ENCODE measurements around the gene DYRK1B. TPM values are rescaled to one million over a fixed set of nuclear protein-coding genes. Genes with fewer than 3 reads are reported as not detected.
A peak's percentile ranks its signal among the peaks of the same experiment; 100 is the strongest.

DYRK1B gene
- total RNA-seq, 1 experiment from 2014 or later = 322 TPM

- no peaks in the 10 kb centered on the region for H3K9me3 ChIP-seq (ENCODE audit: control insufficient read depth, insufficient read depth, low read depth, low read length)
- BruUV-seq (replicated peaks) = no TSS peak
- TF ChIP-seq SIN3A (IDR thresholded peaks at IDR 0.05; ENCODE audit: borderline replicate concordance, insufficient read depth, low read depth, low read length) (no peak), CTCF (IDR thresholded peaks at IDR 0.05) (no peak)
- intact Hi-C loops (cut with micrococcal nuclease; ENCODE audit: unreplicated experiment) = loop anchor here (5.0 kb wide), 1 partner anchor 289 kb away; no protein-coding TSS in a partner anchor
- H3K4me1 ChIP-seq (ENCODE audit: control insufficient read depth, insufficient read depth, low read length) = peaks cover 42% of the 10 kb centered on the region
- ATAC-seq (no peak), DNase-seq (ENCODE audit: low read depth, low spot score) (no peak)
- H3K4me3 ChIP-seq (ENCODE audit: low read depth in 2 of 2, low read length in 2 of 2) = no peak overlapping the region
- POLR2A ChIA-PET = interaction anchor here (0.6 to 6.8 kb wide), 7 partner anchors 10 to 1297 kb away, joined by 3 to 48 read pairs (median 8); partner anchors contain the start of gene PSMC4
- in situ Hi-C loops (cut with HindIII; ENCODE audit: low pct_unique_long_range_greater_than_20kb, low sequenced_read_pairs) = loop anchor here (5.0 to 10.0 kb wide), 13 partner anchors 41 to 501 kb away; partner anchors contain the start of genes MED29, PAF1, PSMC4 and ZNF780A
- CTCF ChIA-PET = interaction anchor here (0.6 to 7.7 kb wide), 7 partner anchors 18 to 338 kb away, joined by 3 to 357 read pairs (median 6); partner anchors contain the start of gene PSMC4
- peak overlapping the region; percentile 17 for H3K27ac ChIP-seq (ENCODE audit: low read length)
- peaks cover 55% of the 10 kb centered on the region for H3K36me3 ChIP-seq (ENCODE audit: control insufficient read depth, insufficient read depth, low read length)
- no peaks in the 10 kb centered on the region for H3K27me3 ChIP-seq (ENCODE audit: control insufficient read depth, insufficient read depth, low read length)
Measured at GRCh38 chr19:39841041-39841440, 7.1 kb upstream of the DYRK1B start.

DNA sequence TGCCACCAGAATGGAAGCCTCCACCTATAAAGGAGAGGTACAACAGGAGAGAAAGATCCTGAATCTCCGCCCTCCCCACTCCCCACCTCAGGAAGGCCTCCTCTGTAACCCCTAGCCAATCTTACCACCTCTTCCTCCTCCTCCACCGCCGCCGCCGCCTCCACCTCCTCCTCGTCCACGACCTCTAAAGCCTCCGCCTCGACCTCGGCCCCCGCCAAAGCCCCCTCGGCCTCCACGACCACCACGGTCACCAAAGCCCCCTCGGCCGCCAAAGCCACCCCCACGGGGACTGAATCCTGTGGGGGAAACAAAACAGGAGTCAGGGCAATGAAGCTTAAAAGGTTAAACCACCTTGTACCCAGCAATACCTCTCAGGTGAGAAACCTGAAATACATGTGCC lies 6.5 kb upstream of the DYRK1B start:
- intact Hi-C loops (cut with micrococcal nuclease; ENCODE audit: unreplicated experiment) = loop anchor here (5.0 kb wide), 1 partner anchor 288 kb away; no protein-coding TSS in a partner anchor
- Histone ChIP-seq H3K4me1 (ENCODE audit: control insufficient read depth, insufficient read depth, low read length) (peaks cover 42% of the 10 kb centered on the region), H3K9me3 (ENCODE audit: control insufficient read depth, insufficient read depth, low read depth, low read length) (no peaks in the 10 kb centered on the region), H3K4me3 (ENCODE audit: low read depth in 2 of 2, low read length in 2 of 2) (no peak overlapping the region), H3K27ac (ENCODE audit: low read length) (no peak overlapping the region), H3K36me3 (ENCODE audit: control insufficient read depth, insufficient read depth, low read length) (peaks cover 59% of the 10 kb centered on the region), H3K27me3 (ENCODE audit: control insufficient read depth, insufficient read depth, low read length) (no peaks in the 10 kb centered on the region)
- in situ Hi-C loops (cut with HindIII; ENCODE audit: low pct_unique_long_range_greater_than_20kb, low sequenced_read_pairs) = loop anchor here (5.0 to 10.0 kb wide), 13 partner anchors 42 to 502 kb away; partner anchors contain the start of genes MED29, PAF1, PSMC4 and ZNF780A
- CTCF ChIA-PET = interaction anchor here (0.6 to 7.7 kb wide), 6 partner anchors 18 to 337 kb away, joined by 3 to 357 read pairs (median 5); partner anchors contain the start of gene PSMC4
- BruUV-seq (replicated peaks) = no TSS peak
- DNase-seq (ENCODE audit: low read depth, low spot score) (no peak), ATAC-seq (no peak)
- POLR2A ChIA-PET = interaction anchor here (0.6 to 4.5 kb wide), 7 partner anchors 9 to 1297 kb away, joined by 3 to 34 read pairs (median 8); no protein-coding TSS in a partner anchor
- TF ChIP-seq POLR2AphosphoS5 (IDR thresholded peaks at IDR 0.05; ENCODE audit: low read depth, low read length) (no peak), TCF7L2 (IDR thresholded peaks at IDR 0.05; ENCODE audit: low read depth, low read length) (no peak), CTCF (IDR thresholded peaks at IDR 0.05) (no peak), REST (IDR thresholded peaks at IDR 0.05; ENCODE audit: insufficient read depth in 1 of 2, low read depth in 2 of 2, low read length in 1 of 2) (no peak), SIN3A (IDR thresholded peaks at IDR 0.05; ENCODE audit: borderline replicate concordance, insufficient read depth, low read depth, low read length) (no peak)

Data from Panc1 (cell line).